Type B pancreatic cell (in vitro differentiated cells): ENCODE measurements around the gene ANKRD6. TPM values are rescaled to one million over a fixed set of nuclear protein-coding genes. Genes with fewer than 3 reads are reported as not detected.

Source experiments
- DNase-seq: peaks from one replicate; pipeline ENCODE4 v3.0.0; 2021; ENCODE audit warnings: mixed read lengths; ENCODE audit not compliant: unreplicated experiment; ENCODE audit errors: extremely low spot score
- H3K27ac Mint-ChIP-seq: 2 replicates; pipeline ENCODE4 v1.8.0; 2021; ENCODE audit warnings: mild to moderate bottlenecking, mixed read lengths
- H3K27me3 Mint-ChIP-seq: 2 replicates; pipeline ENCODE4 v1.8.0; 2021; ENCODE audit warnings: mixed read lengths
- H3K36me3 Mint-ChIP-seq: 2 replicates; pipeline ENCODE4 v1.8.0; 2021; ENCODE audit warnings: mixed read lengths
- H3K4me1 Mint-ChIP-seq: one replicate; pipeline ENCODE4 v1.8.0; 2021; ENCODE audit warnings: mixed read lengths; ENCODE audit not compliant: unreplicated experiment
- H3K4me3 Mint-ChIP-seq: 2 replicates; pipeline ENCODE4 v1.8.0; 2021; ENCODE audit warnings: mild to moderate bottlenecking, mixed read lengths
- H3K9me3 Mint-ChIP-seq: 2 replicates; pipeline ENCODE4 v1.8.0; 2021; ENCODE audit warnings: mixed read lengths
- CTCF ChIP-seq: fragments of 200-600 bp; sonication (generic); conservative IDR thresholded peaks from 2 replicates; pipeline ENCODE4 v1.5.0; 2021; ENCODE audit warnings: antibody characterized with exemption, mild to moderate bottlenecking
- total RNA-seq: library from RNA; stranded (reverse); gene quantifications from 2 replicates; pipeline ENCODE4 v1.2.1, GENCODE V29; 2021; ENCODE audit warnings: low replicate concordance

The ANKRD6 gene
- total RNA-seq, 1 donor from 2014 or later, result 34.0 TPM

GRCh38 chr6:89553431-89553830, 120.5 kb downstream of the ANKRD6 start:
- Mint-ChIP-seq H3K4me3 (no peak overlapping the region), H3K36me3 (peaks cover 14% of the 10 kb centered on the region), H3K27ac (no peak overlapping the region), H3K9me3 (peaks cover 7% of the 10 kb centered on the region), H3K27me3 (no peaks in the 10 kb centered on the region), H3K4me1 (peaks cover 8% of the 10 kb centered on the region)
- DNase-seq, result no peak
- TF ChIP-seq CTCF, result no peak

- H3K27me3 Mint-ChIP-seq, result no peaks in the 10 kb centered on the region
- peaks cover 15% of the 10 kb centered on the region for H3K36me3 Mint-ChIP-seq
- peaks cover 9% of the 10 kb centered on the region for H3K9me3 Mint-ChIP-seq
- no peak overlapping the region for H3K27ac Mint-ChIP-seq
- no peak for TF ChIP-seq CTCF
- H3K4me3 Mint-ChIP-seq, result no peak overlapping the region
- DNase-seq, result no peak
- H3K4me1 Mint-ChIP-seq, result peaks cover 8% of the 10 kb centered on the region
These were observed 121.2 kb downstream of the ANKRD6 start for GRCh38 chr6:89554106-89554505.

- H3K4me1 Mint-ChIP-seq, result peaks cover 8% of the 10 kb centered on the region
- H3K9me3 Mint-ChIP-seq, result peaks cover 12% of the 10 kb centered on the region
- H3K27me3 Mint-ChIP-seq, result no peaks in the 10 kb centered on the region
- no peak for TF ChIP-seq CTCF
- no peak overlapping the region for H3K4me3 Mint-ChIP-seq
- DNase-seq, result no peak
- peaks cover 18% of the 10 kb centered on the region for H3K36me3 Mint-ChIP-seq
- H3K27ac Mint-ChIP-seq, result no peak overlapping the region
These were observed 122.1 kb downstream of the ANKRD6 start for GRCh38 chr6:89555031-89555430.

- peaks cover 8% of the 10 kb centered on the region for H3K4me1 Mint-ChIP-seq
- peaks cover 12% of the 10 kb centered on the region for H3K9me3 Mint-ChIP-seq
- no peak for TF ChIP-seq CTCF
These were observed 122.9 kb downstream of the ANKRD6 start for GRCh38 chr6:89555806-89556205.

GRCh38 chr6:89559487-89559886, 126.5 kb downstream of the ANKRD6 start:
- Mint-ChIP-seq H3K27me3 (no peaks in the 10 kb centered on the region), H3K4me1 (peaks cover 26% of the 10 kb centered on the region), H3K9me3 (peaks cover 12% of the 10 kb centered on the region), H3K4me3 (no peak overlapping the region), H3K36me3 (peaks cover 11% of the 10 kb centered on the region), H3K27ac (no peak overlapping the region)
- no peak for DNase-seq
- TF ChIP-seq CTCF, result no peak

More at GRCh38 chr6:89555806-89556205, 122.9 kb downstream of the ANKRD6 start:
- Mint-ChIP-seq H3K27ac (no peak overlapping the region), H3K27me3 (no peaks in the 10 kb centered on the region), H3K4me3 (no peak overlapping the region), H3K36me3 (peaks cover 18% of the 10 kb centered on the region)
- DNase-seq, result no peak
